ENCODE results near the gene TAGLN. TPM values are rescaled to one million over a fixed set of nuclear protein-coding genes. Genes with fewer than 3 reads are reported as not detected.

TAGLN gene
- total and polyA plus RNA-seq, 10 donors = 117 to 1,088 (median 350) TPM

DNA sequence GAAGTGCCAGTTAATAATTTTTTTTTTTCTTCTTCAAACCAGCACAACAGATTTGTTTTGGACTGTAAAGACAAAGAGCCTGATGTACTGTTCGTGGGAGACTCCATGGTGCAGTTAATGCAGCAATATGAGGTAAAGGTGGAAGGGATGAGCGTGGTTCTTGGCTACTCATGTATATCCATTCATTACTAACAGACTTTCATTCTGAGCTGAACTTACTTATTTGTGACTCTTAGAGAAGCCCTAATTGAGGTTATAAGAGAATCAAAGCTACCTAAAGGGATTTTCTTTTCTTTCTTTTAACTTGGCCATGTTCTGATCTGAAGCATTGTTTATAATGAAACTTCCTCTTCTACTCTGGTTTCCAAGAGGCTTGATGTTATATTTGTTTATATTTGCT, 39.3 kb upstream of the TAGLN start:
- Histone ChIP-seq H3K27me3 (replicated peaks in 1 of 7) (no peaks in the 10 kb centered on the region), H3K9me3 (no peaks in the 10 kb centered on the region), H3K27ac (no peak overlapping the region), H3K36me3 (peaks cover 0 to 98% (median 71%) of the 10 kb centered on the region in 6 donors), H3K4me1 (peaks cover 0 to 44% (median 2%) of the 10 kb centered on the region in 6 donors), H3K4me3 (no peak overlapping the region)
- intact Hi-C loops (cut with DNase I; ENCODE audit: low total_unique reads) = no loop called here
- 72 to 95% (median 85%) methylated on average over 2 of the region's 2 CpGs for WGBS, 5 donors
- no peak for DNase-seq
- TF ChIP-seq POLR2A (IDR thresholded peaks at IDR 0.05) (no peak), POLR2AphosphoS5 (IDR thresholded peaks at IDR 0.05) (no peak)
- TF ChIP-seq, protein P1, sequence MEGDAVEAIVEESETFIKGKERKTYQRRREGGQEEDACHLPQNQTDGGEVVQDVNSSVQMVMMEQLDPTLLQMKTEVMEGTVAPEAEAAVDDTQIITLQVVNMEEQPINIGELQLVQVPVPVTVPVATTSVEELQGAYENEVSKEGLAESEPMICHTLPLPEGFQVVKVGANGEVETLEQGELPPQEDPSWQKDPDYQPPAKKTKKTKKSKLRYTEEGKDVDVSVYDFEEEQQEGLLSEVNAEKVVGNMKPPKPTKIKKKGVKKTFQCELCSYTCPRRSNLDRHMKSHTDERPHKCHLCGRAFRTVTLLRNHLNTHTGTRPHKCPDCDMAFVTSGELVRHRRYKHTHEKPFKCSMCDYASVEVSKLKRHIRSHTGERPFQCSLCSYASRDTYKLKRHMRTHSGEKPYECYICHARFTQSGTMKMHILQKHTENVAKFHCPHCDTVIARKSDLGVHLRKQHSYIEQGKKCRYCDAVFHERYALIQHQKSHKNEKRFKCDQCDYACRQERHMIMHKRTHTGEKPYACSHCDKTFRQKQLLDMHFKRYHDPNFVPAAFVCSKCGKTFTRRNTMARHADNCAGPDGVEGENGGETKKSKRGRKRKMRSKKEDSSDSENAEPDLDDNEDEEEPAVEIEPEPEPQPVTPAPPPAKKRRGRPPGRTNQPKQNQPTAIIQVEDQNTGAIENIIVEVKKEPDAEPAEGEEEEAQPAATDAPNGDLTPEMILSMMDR (IDR thresholded peaks at IDR 0.05 in 8 of 11, conservative IDR thresholded peaks at IDR 0.05 in 3 of 11) = no peak

DNA sequence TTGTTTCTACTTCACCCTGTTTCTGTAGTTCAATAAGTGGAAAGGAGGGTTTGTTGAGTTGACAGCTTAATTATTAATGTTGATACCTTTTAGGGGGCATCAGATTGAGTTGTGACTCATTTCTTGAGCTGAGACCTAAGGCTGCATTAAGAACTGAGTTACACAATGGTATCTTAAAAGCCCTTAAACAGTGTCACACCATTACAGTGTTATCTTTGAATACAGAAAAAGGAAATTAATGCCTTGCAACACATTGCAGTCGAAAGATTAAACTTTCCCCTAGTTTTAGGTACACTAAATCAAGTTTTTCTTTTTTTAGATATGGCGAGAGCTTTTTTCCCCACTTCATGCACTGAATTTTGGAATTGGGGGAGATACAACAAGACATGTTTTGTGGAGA, 38.3 kb upstream of the TAGLN start:
- Histone ChIP-seq H3K27me3 (replicated peaks in 1 of 7) (no peaks in the 10 kb centered on the region), H3K27ac (no peak overlapping the region), H3K9me3 (no peaks in the 10 kb centered on the region), H3K4me3 (no peak overlapping the region), H3K4me1 (peaks cover 0 to 34% (median under 1%) of the 10 kb centered on the region in 6 donors), H3K36me3 (peaks cover 0 to 98% (median 71%) of the 10 kb centered on the region in 6 donors)
- no peak for TF ChIP-seq POLR2AphosphoS5 (IDR thresholded peaks at IDR 0.05)
- TF ChIP-seq, protein P1 (IDR thresholded peaks at IDR 0.05 in 8 of 11, conservative IDR thresholded peaks at IDR 0.05 in 3 of 11) = no peak
- TF ChIP-seq POLR2A (IDR thresholded peaks at IDR 0.05) = no peak
- 58 to 79% (median 71%) methylated on average over 2 of the region's 2 CpGs for WGBS, 5 donors
- DNase-seq = no peak
- intact Hi-C loops (cut with DNase I; ENCODE audit: low total_unique reads) = no loop called here

DNA sequence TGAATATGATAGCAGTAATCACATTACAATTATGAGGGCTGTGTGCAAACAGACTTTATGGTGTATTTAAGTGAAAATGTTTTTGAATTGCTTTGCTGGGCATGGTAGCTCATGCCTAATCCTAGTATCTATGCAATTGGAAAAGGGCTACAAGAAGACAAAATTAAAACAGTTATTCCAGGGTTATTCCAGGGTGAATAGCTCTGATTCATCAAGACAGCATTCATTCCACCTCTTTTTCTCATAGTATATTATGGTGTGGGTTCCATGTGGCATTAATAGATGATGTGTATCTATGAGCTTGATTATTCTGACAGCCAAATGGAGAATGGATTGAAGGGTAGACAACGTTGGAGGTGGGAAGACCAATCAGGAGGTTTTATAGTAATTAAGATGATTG, 32.7 kb upstream of the TAGLN start:
- no peaks in the 10 kb centered on the region for H3K27me3 ChIP-seq (replicated peaks in 1 of 7)
- H3K4me3 ChIP-seq = no peak overlapping the region
- WGBS, 5 donors = 66 to 88% (median 84%) methylated on average over 1 of the region's 1 CpG
- H3K9me3 ChIP-seq = no peaks in the 10 kb centered on the region
- no peak for DNase-seq
- H3K27ac ChIP-seq = no peak overlapping the region
- intact Hi-C loops (cut with DNase I; ENCODE audit: low total_unique reads) = no loop called here
- H3K4me1 ChIP-seq = no peaks in the 10 kb centered on the region
- TF ChIP-seq, protein P1 (IDR thresholded peaks at IDR 0.05 in 8 of 11, conservative IDR thresholded peaks at IDR 0.05 in 3 of 11) = no peak
- TF ChIP-seq POLR2A (IDR thresholded peaks at IDR 0.05) (no peak), POLR2AphosphoS5 (IDR thresholded peaks at IDR 0.05) (no peak)
- H3K36me3 ChIP-seq = peaks cover 0 to 100% (median 83%) of the 10 kb centered on the region in 6 donors

- intact Hi-C loops (cut with DNase I; ENCODE audit: low total_unique reads) = no loop called here
- no peak overlapping the region for H3K4me3 ChIP-seq
- peak overlapping the region in 3 of 8 donors; percentile 17 to 28 (median 18) for H3K27ac ChIP-seq
- H3K4me1 ChIP-seq = peaks cover 0 to 18% (median 3%) of the 10 kb centered on the region in 6 donors
- no peak for DNase-seq
- TF ChIP-seq POLR2AphosphoS5 (IDR thresholded peaks at IDR 0.05) = no peak
- TF ChIP-seq, protein P1 (IDR thresholded peaks at IDR 0.05 in 8 of 11, conservative IDR thresholded peaks at IDR 0.05 in 3 of 11) = no peak
- no peak for TF ChIP-seq POLR2A (IDR thresholded peaks at IDR 0.05)
- H3K9me3 ChIP-seq = no peaks in the 10 kb centered on the region
- peaks cover 0 to 74% (median 50%) of the 10 kb centered on the region in 6 donors for H3K36me3 ChIP-seq
- 82 to 95% (median 85%) methylated on average over 2 of the region's 2 CpGs for WGBS, 5 donors
- no peaks in the 10 kb centered on the region for H3K27me3 ChIP-seq (replicated peaks in 1 of 7)
These were observed 29.4 kb upstream of the TAGLN start for GRCh38 chr11:117169736-117170135.
